Astrocyte of the hippocampus (primary cell): ENCODE data around the gene ADD2.

Source experiments
- DNase-seq: peaks from one replicate; pipeline ENCODE4 v3.0.0; 2011; ENCODE audit warnings: low read depth, low spot score

ADD2 gene

GRCh38 chr2:70723286-70723885 lies 44.6 kb downstream of the ADD2 start:
- DNase-seq, result no peak

GRCh38 chr2:70720124-70720523 lies 47.9 kb downstream of the ADD2 start:
- no peak for DNase-seq

- no peak for DNase-seq
These were observed 48.8 kb downstream of the ADD2 start for GRCh38 chr2:70719231-70719630.

GRCh38 chr2:70718736-70719135 lies 49.3 kb downstream of the ADD2 start:
- no peak for DNase-seq

- peak; percentile 30 for DNase-seq
These were observed 49.8 kb downstream of the ADD2 start for GRCh38 chr2:70718241-70718640.

GRCh38 chr2:70717431-70718038 lies 50.5 kb downstream of the ADD2 start:
- DNase-seq, result no peak

- DNase-seq, result no peak
These were observed 51.0 kb downstream of the ADD2 start for GRCh38 chr2:70716951-70717350.

- DNase-seq, result peak; percentile 29
These were observed 51.8 kb downstream of the ADD2 start for GRCh38 chr2:70716131-70716743.

- DNase-seq, result no peak
These were observed 52.7 kb downstream of the ADD2 start for GRCh38 chr2:70715071-70715985.

GRCh38 chr2:70714141-70714905 lies 53.7 kb downstream of the ADD2 start:
- no peak for DNase-seq

- no peak for DNase-seq
These were observed 55.1 kb downstream of the ADD2 start for GRCh38 chr2:70712916-70713315.

- no peak for DNase-seq
These were observed 56.8 kb downstream of the ADD2 start for GRCh38 chr2:70711191-70711590.

- DNase-seq, result peak; percentile 19
These were observed 57.8 kb downstream of the ADD2 start for GRCh38 chr2:70710038-70710690.

- peak; percentile 82 for DNase-seq
These were observed 58.5 kb downstream of the ADD2 start for GRCh38 chr2:70709275-70710037.

GRCh38 chr2:70708376-70709199 lies 59.4 kb downstream of the ADD2 start:
- peak; percentile 78 for DNase-seq

GRCh38 chr2:70707706-70708105 lies 60.3 kb downstream of the ADD2 start:
- no peak for DNase-seq

GRCh38 chr2:70706026-70706795 lies 61.8 kb downstream of the ADD2 start:
- DNase-seq, result no peak

GRCh38 chr2:70705160-70705850 lies 62.7 kb downstream of the ADD2 start:
- DNase-seq, result no peak
